DMS79 treated with DMSO at 0.1 percent for 48 hours (cell line): ENCODE measurements around the gene C1orf74.

ENCODE experiments used
- DNase-seq: peaks from one replicate; lab custom pipeline; 2025; lab: John Stamatoyannopoulos, UW

The C1orf74 gene

DNA sequence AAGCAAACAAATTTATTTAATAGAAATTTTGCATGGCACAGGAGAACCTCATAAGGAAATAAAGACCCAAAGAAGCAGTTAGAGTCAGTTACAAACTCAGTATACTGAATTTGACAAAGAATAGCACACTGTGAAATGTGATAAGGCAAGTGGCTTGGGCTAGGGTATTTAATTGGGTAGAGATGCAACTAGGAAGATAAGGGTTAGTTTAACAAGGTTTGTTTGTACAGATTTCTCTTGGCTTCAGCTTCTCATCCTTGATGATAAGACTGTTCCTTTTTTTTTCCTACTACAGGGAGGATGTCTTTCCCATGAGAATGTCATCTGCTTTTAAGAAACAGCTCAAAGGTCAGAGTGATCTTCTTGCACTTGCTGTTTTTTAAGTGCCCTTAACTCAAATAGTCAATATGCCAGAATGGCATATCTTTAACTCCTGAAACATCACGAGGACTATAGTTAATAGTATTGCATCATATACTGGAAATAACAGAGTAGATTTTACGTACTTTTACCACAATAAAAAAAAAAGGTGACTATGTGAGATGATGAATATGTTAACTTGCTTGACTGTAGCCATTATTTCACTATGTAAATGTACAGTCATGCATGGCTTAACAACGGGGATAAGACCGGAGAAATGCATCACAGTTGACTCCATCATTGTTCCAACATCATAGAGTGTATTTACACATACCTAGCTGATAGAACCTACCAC is 37.8 kb downstream of the C1orf74 start:
- DNase-seq = no peak

DNA sequence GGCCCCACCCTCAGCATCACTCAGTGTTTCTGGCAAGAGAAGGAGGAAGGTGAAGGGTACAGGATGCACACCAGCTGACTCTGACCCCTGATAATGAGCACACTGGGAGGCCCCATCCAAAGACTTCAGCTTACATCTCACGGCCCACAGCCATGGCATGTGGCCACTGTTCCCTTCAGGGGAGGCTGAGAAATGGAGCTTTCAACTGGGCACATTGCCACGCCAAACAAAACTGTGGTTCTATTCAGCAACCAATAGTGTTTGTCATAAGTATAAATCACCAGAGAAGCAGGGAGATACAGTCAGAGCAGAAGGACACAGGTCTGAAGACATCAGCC is 41.2 kb downstream of the C1orf74 start:
- no peak for DNase-seq

DNA sequence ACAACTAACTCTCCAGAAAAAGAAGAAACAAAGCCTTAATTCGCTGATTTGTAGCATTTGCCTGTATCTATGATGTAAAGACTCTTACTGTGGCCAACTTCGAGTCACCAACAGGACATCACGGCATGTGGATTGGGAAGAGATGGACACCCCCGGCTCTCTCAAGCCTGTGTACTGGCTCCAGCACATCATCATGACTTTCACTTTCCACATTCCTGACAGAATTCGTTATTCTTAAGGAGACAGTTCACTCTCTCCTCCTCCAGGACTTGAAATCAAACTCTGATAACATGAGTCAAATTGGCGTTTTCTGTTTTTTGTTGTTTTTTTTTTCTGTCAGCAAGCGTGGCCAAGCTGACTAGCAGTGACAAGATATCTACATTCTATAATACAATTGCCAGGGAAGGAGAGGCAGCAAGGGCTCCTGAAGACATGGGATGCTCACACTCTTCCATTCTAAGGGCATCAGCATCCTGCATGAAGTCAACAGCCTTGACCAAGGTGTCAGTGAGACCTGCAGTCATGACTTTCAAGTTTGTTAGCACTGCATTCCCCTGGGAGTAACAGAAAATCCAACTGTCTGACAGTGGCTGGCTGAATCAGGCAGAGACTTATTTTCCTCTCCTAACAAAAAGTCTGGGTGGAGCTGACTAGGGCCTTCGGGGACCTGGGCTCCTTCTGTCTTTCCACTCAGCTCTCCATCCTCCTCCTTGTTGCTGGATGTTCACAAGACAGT is 41.8 kb downstream of the C1orf74 start:
- no peak for DNase-seq

DNA sequence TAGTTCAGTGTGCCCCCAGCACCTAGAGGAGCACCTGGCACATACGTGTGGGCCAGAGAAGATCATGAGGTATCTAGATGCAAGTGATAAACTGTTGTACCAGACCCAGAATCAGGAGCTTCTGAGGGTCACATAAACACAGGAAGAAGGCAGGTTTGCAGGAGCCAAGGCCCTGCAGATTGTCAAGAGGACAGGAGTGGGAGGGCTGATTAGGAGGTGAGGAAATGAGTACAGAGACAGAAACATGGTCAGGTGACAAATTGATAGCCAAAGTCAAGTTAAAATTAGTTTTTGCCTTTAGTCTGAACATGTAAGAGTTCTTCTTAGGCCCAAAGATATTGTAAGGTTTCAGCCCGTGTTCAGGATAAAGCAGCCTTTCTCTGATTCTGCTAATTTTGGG is 42.5 kb downstream of the C1orf74 start:
- no peak for DNase-seq

DNA sequence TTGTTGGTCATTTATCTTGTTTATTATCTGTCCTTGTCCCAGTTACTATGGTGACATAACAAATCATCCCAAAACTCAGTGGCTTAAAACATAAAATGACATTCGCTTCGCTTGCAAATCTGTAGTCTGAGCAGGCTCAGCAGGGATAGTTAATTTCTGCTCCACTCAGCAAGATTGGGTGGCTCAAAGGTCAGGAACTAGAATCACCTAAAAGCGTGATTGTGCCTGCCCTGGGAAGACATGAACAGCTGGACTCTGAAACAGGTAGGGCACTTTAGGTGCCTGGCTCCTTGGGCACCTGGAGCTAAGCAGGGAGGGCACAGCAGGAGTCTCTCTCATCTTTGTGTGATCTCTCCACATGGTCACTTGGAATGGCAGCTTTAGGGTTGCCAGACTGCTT is 43.2 kb downstream of the C1orf74 start:
- DNase-seq = no peak

DNA sequence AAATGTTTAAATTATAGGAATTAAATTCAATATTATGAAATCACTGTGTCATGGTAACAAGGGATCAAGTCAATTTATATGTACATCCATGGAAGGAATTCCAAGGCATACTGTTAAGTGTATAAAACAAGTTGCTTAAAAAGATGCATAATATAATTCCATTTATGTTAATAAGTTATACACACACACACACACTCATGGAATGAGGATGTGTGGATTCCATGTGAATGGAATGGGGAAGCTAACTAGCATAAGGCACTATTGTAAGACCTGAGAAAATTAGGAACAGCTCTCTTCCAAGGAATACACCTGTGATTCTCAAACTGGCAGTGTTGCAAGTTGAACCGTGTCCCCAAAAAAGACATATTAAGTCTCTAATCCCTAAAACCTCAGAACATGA is 46.1 kb downstream of the C1orf74 start:
- DNase-seq = no peak

DNA sequence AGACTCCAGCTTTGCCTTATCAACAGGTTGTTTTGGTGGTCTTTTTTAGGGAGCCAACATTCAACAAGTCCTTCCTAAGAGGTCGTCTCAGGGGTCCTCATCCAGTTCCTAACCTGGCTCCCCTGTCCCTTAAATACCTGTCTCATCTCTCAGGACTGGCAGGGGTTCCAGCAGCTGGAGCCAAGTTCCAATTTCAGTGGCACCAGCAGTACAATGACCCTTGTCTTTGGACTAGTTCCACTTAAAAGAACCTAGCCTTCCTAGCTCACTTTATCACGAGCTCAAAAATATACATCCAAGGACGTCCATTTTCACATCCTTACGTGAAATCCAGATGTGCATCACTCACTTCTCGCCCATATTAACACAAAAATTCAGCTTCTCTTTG is 47.2 kb downstream of the C1orf74 start:
- DNase-seq = no peak

DNA sequence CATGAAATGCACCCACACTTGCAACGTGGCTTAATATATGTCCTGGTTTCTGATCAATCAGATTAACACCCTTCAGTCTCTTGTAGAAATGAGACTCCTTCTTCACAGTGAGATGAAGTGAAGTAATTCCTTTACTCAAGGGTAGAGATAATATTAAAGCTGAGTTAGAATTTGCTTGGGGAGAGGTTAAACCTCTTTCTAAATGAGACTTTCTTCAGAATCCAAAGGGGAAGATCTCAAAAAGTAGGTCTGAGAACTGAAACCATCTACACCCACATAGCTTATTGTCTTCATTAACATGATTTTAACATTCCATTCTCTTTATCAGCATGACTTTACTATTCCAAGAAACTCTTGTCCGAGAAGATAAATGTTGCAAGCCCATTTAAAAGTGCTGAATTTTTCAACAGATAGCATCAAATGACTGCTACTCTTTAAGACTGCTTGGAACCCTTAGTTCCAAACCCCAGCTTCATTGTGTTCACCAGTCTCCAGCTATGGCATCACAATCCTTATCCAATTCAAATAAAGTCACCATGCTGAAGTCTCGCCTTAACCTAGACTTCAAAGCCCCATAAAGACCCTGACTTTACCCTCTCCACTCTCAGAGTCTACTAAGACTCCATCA is 47.8 kb downstream of the C1orf74 start:
- no peak for DNase-seq

DNA sequence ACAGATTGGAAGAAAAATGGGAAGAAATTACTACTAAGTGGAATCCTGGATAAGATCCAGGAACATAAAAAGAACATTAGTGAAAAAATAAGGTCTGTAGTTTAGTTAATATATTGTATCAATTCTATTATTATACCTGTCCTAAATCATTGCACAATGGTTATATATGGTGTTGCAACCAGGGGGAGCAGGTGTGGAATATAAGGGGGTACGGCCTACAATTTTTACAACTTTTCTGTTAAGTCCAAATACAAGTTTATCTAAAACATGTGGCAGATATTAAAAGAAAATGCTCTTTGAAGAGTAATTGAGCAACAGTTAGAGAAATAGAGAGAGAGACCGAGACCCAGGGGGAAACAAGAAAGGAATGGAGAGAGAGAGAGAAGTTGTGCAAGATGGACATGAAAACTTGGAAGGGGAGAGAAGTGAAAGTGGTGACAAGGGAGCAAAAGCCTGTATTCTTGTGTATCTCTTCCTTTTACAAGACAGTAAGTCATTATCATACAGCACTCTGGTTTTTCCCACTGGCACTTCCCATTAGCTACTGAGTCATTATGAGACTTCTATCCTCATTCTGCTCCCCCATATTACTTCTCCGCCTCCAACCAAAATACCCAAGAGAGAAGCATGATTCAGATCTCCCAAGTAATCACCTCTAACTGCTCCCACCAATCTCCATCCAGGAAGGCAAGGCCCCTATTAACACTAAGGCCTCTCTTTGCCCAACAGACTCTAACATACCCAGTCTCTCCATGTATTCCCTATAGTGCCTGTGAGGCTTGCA is 50.8 kb downstream of the C1orf74 start:
- DNase-seq = no peak

DNA sequence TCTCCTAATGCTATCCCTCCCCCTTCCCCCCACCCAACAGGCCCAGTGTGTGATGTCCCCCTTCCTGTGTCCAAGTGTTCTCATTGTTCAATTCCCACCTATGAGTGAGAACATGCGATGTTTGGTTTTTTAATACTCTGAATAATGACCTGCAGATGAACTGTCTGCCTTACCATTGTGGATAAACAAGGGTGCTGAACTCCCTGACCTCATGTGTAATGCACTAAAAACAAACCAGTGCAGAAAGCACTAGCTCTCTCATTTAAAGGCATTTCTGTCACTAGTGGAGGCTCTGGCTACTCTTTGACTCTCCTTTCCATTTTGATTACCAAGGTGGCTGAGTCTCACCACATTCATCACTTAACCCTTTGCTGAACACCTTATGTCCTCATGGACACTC is 51.6 kb downstream of the C1orf74 start:
- no peak for DNase-seq

DNA sequence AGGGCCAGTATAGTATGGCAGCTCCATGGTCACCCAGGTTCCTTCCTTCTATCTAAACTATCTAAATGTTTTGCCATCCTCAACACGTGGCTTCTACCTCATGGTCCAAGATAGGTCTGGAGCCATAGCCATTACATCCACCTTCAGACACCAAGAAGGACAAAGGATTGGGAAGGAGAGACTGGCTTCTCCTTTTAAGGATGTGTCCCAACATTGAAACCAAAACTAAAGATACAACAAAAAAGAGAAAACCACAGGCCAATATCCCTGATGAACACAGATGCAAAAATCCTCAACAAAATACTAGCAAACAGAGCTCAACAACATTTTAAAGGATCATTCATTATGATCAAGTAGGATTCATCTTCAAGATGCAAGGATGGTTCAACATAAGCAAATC is 54.9 kb downstream of the C1orf74 start:
- no peak for DNase-seq
